T47D (cell line): ENCODE measurements around the gene ADAMTSL3.
A peak's percentile ranks its signal among the peaks of the same experiment; 100 is the strongest.

Experiments used
- DNase-seq, 2 experiments: peaks; one replicate each; pipeline versions ENCODE4 v3.0.0 to v3.0.0-alpha.2; 2011 to 2012; ENCODE audit warnings: low read depth in 1 of 2, low spot score in 1 of 2
- JUND ChIP-seq: IDR thresholded peaks from 2 replicates; pipeline ENCODE4 v1.6.1; 2012; ENCODE audit warnings: low read depth
- in situ Hi-C: cut with HindIII; loops from 2 replicates; pipeline ENCODE4 v1.10.0; 2016; ENCODE audit warnings: low sequenced_read_pairs, low pct_unique_long_range_greater_than_20kb

The ADAMTSL3 gene

GRCh38 chr15:83926116-83926515 is 272.2 kb downstream of the ADAMTSL3 start:
- DNase-seq, result no peak
- in situ Hi-C loops, result no loop called here
- TF ChIP-seq JUND, result no peak

GRCh38 chr15:83927704-83928391 is 273.9 kb downstream of the ADAMTSL3 start:
- TF ChIP-seq JUND, result no peak
- DNase-seq, result no peak
- in situ Hi-C loops, result no loop called here

- no peak for TF ChIP-seq JUND
- no peak for DNase-seq
Measured at GRCh38 chr15:83928392-83928734, 274.4 kb downstream of the ADAMTSL3 start.

DNA sequence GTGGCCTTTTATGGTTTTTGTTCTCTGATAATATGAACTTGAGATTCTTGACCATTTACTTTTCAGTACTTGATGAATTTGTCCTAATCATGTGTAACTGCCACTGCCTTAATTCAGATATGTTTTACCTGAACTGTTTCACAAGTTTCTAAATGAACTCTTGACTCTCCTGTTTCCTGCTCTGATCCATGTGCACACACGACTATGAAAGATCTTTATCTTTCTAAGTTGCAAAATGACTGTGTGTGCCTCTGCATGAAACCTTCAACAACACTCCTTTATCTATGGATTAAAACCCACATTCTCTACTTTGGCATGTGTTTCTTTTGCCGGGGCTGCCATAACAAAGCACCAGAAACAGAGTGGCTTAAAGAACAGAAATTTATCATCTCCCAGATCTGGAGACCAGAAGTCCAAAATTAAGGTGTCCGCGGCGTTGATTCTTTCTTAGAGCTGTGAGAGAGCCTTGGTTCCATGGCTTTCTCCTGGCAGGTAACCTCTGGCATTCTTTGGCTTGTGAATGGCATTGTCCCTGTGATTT is 275.0 kb downstream of the ADAMTSL3 start:
- TF ChIP-seq JUND, result no peak
- in situ Hi-C loops, result no loop called here
- DNase-seq, result peak in 1 of 2 experiments; percentile 50

More at GRCh38 chr15:83928392-83928734, 274.4 kb downstream of the ADAMTSL3 start:
- in situ Hi-C loops, result no loop called here

- in situ Hi-C loops, result no loop called here
- no peak for TF ChIP-seq JUND
- no peak for DNase-seq
Measured at GRCh38 chr15:83929619-83930018, 275.7 kb downstream of the ADAMTSL3 start.

- peak; percentile 46; the same call in 1 of the 2 replicates for TF ChIP-seq JUND
- DNase-seq, result peak; percentile 27 to 82
- in situ Hi-C loops, result no loop called here
Measured at GRCh38 chr15:83930392-83931212, 276.7 kb downstream of the ADAMTSL3 start.

DNA sequence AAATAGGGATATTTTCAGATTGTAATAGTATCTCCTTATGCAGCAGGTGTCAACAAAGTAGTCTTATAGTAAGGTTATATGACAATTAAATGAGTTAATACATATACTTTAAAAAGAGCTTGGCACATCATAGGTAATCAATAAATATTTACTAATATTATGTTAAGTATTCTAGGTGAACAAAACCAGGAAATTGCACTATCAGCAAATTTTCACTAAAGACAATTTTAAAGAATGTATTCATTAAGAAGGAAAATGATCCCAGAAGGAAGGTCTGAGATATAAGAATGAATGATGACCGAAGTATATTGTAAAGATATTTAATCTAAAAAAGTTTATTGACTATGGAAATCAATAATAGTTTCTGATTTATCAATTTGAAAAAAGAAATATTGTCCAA is 281.9 kb downstream of the ADAMTSL3 start:
- TF ChIP-seq JUND, result no peak
- in situ Hi-C loops, result no loop called here

DNA sequence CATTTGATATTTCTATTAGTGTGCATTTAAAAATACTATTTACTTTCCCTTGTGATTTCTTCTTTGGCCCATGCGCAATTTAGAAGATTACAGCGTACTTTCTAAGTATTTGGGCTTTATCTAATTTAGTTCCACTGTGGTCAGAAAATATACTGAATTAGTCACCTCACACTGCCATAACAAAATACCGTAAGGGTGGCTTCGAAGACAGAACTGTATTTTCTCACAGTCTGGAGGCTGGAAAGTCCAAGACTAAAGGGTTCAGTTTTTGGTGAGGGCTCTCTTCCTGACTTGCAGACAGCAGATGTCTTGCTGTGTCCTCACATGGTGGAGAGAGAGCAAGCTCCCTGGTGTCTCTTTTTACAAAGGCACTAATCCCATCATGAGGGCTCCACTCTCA is 286.2 kb downstream of the ADAMTSL3 start:
- in situ Hi-C loops, result no loop called here
- TF ChIP-seq JUND, result no peak
- no peak for DNase-seq

More for the DNA sequence above, 281.9 kb downstream of the ADAMTSL3 start:
- no peak for DNase-seq

DNA sequence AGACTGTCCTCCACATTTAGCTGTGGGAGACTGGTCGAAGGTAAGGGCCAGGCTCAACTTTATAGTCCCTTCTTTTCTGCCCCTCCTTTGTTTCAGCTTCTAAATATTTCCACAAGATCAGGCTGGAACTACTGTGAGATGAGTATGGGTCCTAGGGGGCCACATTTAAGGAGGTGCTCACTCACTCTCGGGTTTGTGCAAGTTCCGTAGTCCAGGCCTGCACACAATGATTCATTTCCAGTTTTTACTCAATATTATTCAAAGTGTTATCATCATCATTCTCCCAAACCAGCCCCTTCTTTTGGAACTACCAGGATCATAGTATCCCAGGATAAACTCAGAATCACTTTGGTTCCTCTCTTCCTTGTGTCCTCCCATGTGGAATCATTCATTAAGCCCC is 289.1 kb downstream of the ADAMTSL3 start:
- no peak for DNase-seq
- in situ Hi-C loops, result no loop called here

GRCh38 chr15:83943849-83944404 is 290.0 kb downstream of the ADAMTSL3 start:
- TF ChIP-seq JUND, result no peak
- in situ Hi-C loops, result no loop called here
- DNase-seq, result no peak

More for the DNA sequence above, 289.1 kb downstream of the ADAMTSL3 start:
- TF ChIP-seq JUND, result no peak

DNA sequence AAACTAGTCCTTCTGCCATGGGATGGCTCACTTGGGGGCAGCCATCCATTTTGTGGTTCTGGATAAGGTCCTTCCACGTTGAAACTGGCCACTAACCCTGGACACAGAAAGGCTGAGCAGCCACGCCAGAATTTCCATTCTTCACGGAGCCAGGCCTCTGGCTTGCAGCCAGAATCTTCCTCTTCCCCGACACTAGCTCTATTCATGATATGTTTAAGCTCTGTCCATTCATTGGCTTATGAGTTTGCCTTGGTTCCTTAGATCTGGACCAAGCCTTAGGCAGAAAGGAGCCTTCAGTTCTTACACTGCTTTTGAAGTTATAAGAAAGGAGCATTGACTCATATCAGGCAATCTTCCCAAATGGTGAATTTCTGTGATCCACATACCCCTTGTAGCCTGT is 293.2 kb downstream of the ADAMTSL3 start:
- TF ChIP-seq JUND, result no peak
- DNase-seq, result no peak
- in situ Hi-C loops, result no loop called here

- TF ChIP-seq JUND, result no peak
- in situ Hi-C loops, result no loop called here
- DNase-seq, result no peak
Measured at GRCh38 chr15:83954506-83954905, 300.6 kb downstream of the ADAMTSL3 start.

GRCh38 chr15:83955806-83956265 is 301.9 kb downstream of the ADAMTSL3 start:
- no peak for DNase-seq
- in situ Hi-C loops, result no loop called here
- no peak for TF ChIP-seq JUND
